ENCODE measurements around the gene NCOA1.

DNA sequence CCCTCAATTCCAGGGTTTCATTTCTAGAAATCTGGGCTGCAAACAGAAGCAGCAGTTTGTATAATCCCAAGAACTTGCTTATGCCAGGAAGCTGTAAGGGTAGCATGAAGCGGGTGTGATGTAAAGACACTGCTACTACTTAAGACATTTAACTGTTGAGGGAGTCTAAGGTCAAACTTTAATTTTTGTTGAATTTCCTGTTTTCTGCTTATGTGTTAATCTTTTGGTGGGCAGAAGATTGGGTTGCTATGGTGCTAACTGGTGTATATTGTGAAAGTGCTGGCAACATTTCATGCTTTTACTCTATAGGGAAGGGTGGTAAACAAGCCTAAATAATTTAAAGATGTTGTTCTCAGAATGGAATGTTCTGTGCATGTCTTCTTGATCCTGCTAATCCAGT lies 2.7 kb downstream of the NCOA1 start:
- TF ChIP-seq, protein P1, sequence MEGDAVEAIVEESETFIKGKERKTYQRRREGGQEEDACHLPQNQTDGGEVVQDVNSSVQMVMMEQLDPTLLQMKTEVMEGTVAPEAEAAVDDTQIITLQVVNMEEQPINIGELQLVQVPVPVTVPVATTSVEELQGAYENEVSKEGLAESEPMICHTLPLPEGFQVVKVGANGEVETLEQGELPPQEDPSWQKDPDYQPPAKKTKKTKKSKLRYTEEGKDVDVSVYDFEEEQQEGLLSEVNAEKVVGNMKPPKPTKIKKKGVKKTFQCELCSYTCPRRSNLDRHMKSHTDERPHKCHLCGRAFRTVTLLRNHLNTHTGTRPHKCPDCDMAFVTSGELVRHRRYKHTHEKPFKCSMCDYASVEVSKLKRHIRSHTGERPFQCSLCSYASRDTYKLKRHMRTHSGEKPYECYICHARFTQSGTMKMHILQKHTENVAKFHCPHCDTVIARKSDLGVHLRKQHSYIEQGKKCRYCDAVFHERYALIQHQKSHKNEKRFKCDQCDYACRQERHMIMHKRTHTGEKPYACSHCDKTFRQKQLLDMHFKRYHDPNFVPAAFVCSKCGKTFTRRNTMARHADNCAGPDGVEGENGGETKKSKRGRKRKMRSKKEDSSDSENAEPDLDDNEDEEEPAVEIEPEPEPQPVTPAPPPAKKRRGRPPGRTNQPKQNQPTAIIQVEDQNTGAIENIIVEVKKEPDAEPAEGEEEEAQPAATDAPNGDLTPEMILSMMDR (IDR thresholded peaks at IDR 0.05; ENCODE audit: poor library complexity), result no peak
- TF ChIP-seq EZH2 (IDR thresholded peaks at IDR 0.05; ENCODE audit: borderline replicate concordance), result no peak
